ENCODE measurements around the gene TNIP3.
"Not testable (repeated sequence)": the region's sequence is repeated elsewhere in the genome, so short reads cannot be mapped to it uniquely, and the experiment has no call there.

Gene TNIP3

GRCh38 chr4:121177246-121178137, 13.4 kb upstream of the TNIP3 start:
- Histone ChIP-seq H3K4me1 (ENCODE audit: control insufficient read depth, insufficient read depth, low read length, poor library complexity, severe bottlenecking) (no peaks in the 10 kb centered on the region), H3K36me3 (ENCODE audit: control insufficient read depth, insufficient read depth, low read length) (no peaks in the 10 kb centered on the region), H3K9me3 (ENCODE audit: control insufficient read depth, low read length) (no peaks in the 10 kb centered on the region), H3K27ac (ENCODE audit: low read depth, low read length, severe bottlenecking) (no peak overlapping the region), H3K4me3 (ENCODE audit: extremely low read depth, insufficient read depth, low read length, poor library complexity, severe bottlenecking) (no peak overlapping the region)
- whole genome bisulfite sequencing, 2 experiments (ENCODE audit: insufficient coverage in 2 of 2) = 15 to 67% methylated on average over 1 to 2 of the region's 3 CpGs

- WGBS, 2 experiments (ENCODE audit: insufficient coverage in 2 of 2) = 82 to 88% methylated on average over 2 of the region's 3 CpGs
- no peaks in the 10 kb centered on the region for H3K4me1 ChIP-seq (ENCODE audit: control insufficient read depth, insufficient read depth, low read length, poor library complexity, severe bottlenecking)
- no peaks in the 10 kb centered on the region for H3K9me3 ChIP-seq (ENCODE audit: control insufficient read depth, low read length)
- no peaks in the 10 kb centered on the region for H3K36me3 ChIP-seq (ENCODE audit: control insufficient read depth, insufficient read depth, low read length)
- no peak overlapping the region for H3K4me3 ChIP-seq (ENCODE audit: extremely low read depth, insufficient read depth, low read length, poor library complexity, severe bottlenecking)
- no peak overlapping the region for H3K27ac ChIP-seq (ENCODE audit: low read depth, low read length, severe bottlenecking)
Observed at GRCh38 chr4:121176082-121176934, 12.2 kb upstream of the TNIP3 start.

GRCh38 chr4:121171477-121171876, 7.4 kb upstream of the TNIP3 start:
- not testable (repeated sequence) for H3K4me3 ChIP-seq (ENCODE audit: extremely low read depth, insufficient read depth, low read length, poor library complexity, severe bottlenecking); H3K36me3 ChIP-seq (ENCODE audit: control insufficient read depth, insufficient read depth, low read length); H3K9me3 ChIP-seq (ENCODE audit: control insufficient read depth, low read length); H3K4me1 ChIP-seq (ENCODE audit: control insufficient read depth, insufficient read depth, low read length, poor library complexity, severe bottlenecking); H3K27ac ChIP-seq (ENCODE audit: low read depth, low read length, severe bottlenecking)
- WGBS, 2 experiments (ENCODE audit: insufficient coverage in 2 of 2) = 100% methylated on average over 2 of the region's 3 CpGs; no CpG with 5 or more reads in 1 of the 2 experiments

GRCh38 chr4:121168446-121169281, 4.5 kb upstream of the TNIP3 start:
- Histone ChIP-seq H3K4me1 (ENCODE audit: control insufficient read depth, insufficient read depth, low read length, poor library complexity, severe bottlenecking) (no peaks in the 10 kb centered on the region), H3K4me3 (ENCODE audit: extremely low read depth, insufficient read depth, low read length, poor library complexity, severe bottlenecking) (no peak overlapping the region)
- WGBS, 2 experiments (ENCODE audit: insufficient coverage in 2 of 2) = 96 to 100% methylated on average over 3 to 4 of the region's 6 CpGs

GRCh38 chr4:121166976-121167375, 2.9 kb upstream of the TNIP3 start:
- no peaks in the 10 kb centered on the region for H3K9me3 ChIP-seq (ENCODE audit: control insufficient read depth, low read length)
- no peak overlapping the region for H3K4me3 ChIP-seq (ENCODE audit: extremely low read depth, insufficient read depth, low read length, poor library complexity, severe bottlenecking)
- H3K36me3 ChIP-seq (ENCODE audit: control insufficient read depth, insufficient read depth, low read length) = no peaks in the 10 kb centered on the region
- no peak overlapping the region for H3K27ac ChIP-seq (ENCODE audit: low read depth, low read length, severe bottlenecking)
- H3K4me1 ChIP-seq (ENCODE audit: control insufficient read depth, insufficient read depth, low read length, poor library complexity, severe bottlenecking) = no peaks in the 10 kb centered on the region

More at GRCh38 chr4:121168446-121169281, 4.5 kb upstream of the TNIP3 start:
- no peaks in the 10 kb centered on the region for H3K36me3 ChIP-seq (ENCODE audit: control insufficient read depth, insufficient read depth, low read length)
- no peak overlapping the region for H3K27ac ChIP-seq (ENCODE audit: low read depth, low read length, severe bottlenecking)
- no peaks in the 10 kb centered on the region for H3K9me3 ChIP-seq (ENCODE audit: control insufficient read depth, low read length)

GRCh38 chr4:121165206-121165605, 1.1 kb upstream of the TNIP3 start:
- WGBS, 2 experiments (ENCODE audit: insufficient coverage in 2 of 2) = 85 to 94% methylated on average over 3 of the region's 4 CpGs
- H3K9me3 ChIP-seq (ENCODE audit: control insufficient read depth, low read length) = no peaks in the 10 kb centered on the region
- H3K4me1 ChIP-seq (ENCODE audit: control insufficient read depth, insufficient read depth, low read length, poor library complexity, severe bottlenecking) = no peaks in the 10 kb centered on the region
- no peak overlapping the region for H3K4me3 ChIP-seq (ENCODE audit: extremely low read depth, insufficient read depth, low read length, poor library complexity, severe bottlenecking)
- H3K36me3 ChIP-seq (ENCODE audit: control insufficient read depth, insufficient read depth, low read length) = no peaks in the 10 kb centered on the region
- no peak overlapping the region for H3K27ac ChIP-seq (ENCODE audit: low read depth, low read length, severe bottlenecking)

- Histone ChIP-seq H3K9me3 (ENCODE audit: control insufficient read depth, low read length) (no peaks in the 10 kb centered on the region), H3K36me3 (ENCODE audit: control insufficient read depth, insufficient read depth, low read length) (no peaks in the 10 kb centered on the region), H3K4me1 (ENCODE audit: control insufficient read depth, insufficient read depth, low read length, poor library complexity, severe bottlenecking) (peaks cover 5% of the 10 kb centered on the region), H3K27ac (ENCODE audit: low read depth, low read length, severe bottlenecking) (peak overlapping the region; percentile 12), H3K4me3 (ENCODE audit: extremely low read depth, insufficient read depth, low read length, poor library complexity, severe bottlenecking) (peak overlapping the region; percentile 44)
- WGBS, 2 experiments (ENCODE audit: insufficient coverage in 2 of 2) = 0 to 2% methylated on average over 21 to 24 of the region's 32 CpGs
Observed at GRCh38 chr4:121156822-121157769, 7.0 kb downstream of the TNIP3 start.

GRCh38 chr4:121155893-121156292, 8.2 kb downstream of the TNIP3 start:
- 57 to 79% methylated on average over 2 to 3 of the region's 3 CpGs for WGBS, 2 experiments (ENCODE audit: insufficient coverage in 2 of 2)
- H3K4me1 ChIP-seq (ENCODE audit: control insufficient read depth, insufficient read depth, low read length, poor library complexity, severe bottlenecking) = peaks cover 5% of the 10 kb centered on the region
- H3K36me3 ChIP-seq (ENCODE audit: control insufficient read depth, insufficient read depth, low read length) = no peaks in the 10 kb centered on the region
- peak overlapping the region; percentile 85 for H3K27ac ChIP-seq (ENCODE audit: low read depth, low read length, severe bottlenecking)
- no peaks in the 10 kb centered on the region for H3K9me3 ChIP-seq (ENCODE audit: control insufficient read depth, low read length)
- peak overlapping the region; percentile 44 for H3K4me3 ChIP-seq (ENCODE audit: extremely low read depth, insufficient read depth, low read length, poor library complexity, severe bottlenecking)

GRCh38 chr4:121154103-121154515, 10.0 kb downstream of the TNIP3 start:
- 80 to 100% methylated on average over 2 to 4 of the region's 4 CpGs for WGBS, 2 experiments (ENCODE audit: insufficient coverage in 2 of 2)

More at GRCh38 chr4:121154103-121154515, 10.0 kb downstream of the TNIP3 start:
- Histone ChIP-seq H3K36me3 (ENCODE audit: control insufficient read depth, insufficient read depth, low read length) (no peaks in the 10 kb centered on the region), H3K4me3 (ENCODE audit: extremely low read depth, insufficient read depth, low read length, poor library complexity, severe bottlenecking) (no peak overlapping the region), H3K9me3 (ENCODE audit: control insufficient read depth, low read length) (no peaks in the 10 kb centered on the region), H3K27ac (ENCODE audit: low read depth, low read length, severe bottlenecking) (no peak overlapping the region), H3K4me1 (ENCODE audit: control insufficient read depth, insufficient read depth, low read length, poor library complexity, severe bottlenecking) (peaks cover 5% of the 10 kb centered on the region)

All from mesodermal cell (in vitro differentiated cells).